NCI-H446 treated with DMSO at 0.1 percent for 48 hours (cell line): Measurements from ENCODE around the gene VWF.
"Not testable (repeated sequence)": the region's sequence is repeated elsewhere in the genome, so short reads cannot be mapped to it uniquely, and the experiment has no call there.

Experiments used
- DNase-seq: peaks from one replicate; lab custom pipeline; 2025; lab: John Stamatoyannopoulos, UW

The VWF gene

DNA sequence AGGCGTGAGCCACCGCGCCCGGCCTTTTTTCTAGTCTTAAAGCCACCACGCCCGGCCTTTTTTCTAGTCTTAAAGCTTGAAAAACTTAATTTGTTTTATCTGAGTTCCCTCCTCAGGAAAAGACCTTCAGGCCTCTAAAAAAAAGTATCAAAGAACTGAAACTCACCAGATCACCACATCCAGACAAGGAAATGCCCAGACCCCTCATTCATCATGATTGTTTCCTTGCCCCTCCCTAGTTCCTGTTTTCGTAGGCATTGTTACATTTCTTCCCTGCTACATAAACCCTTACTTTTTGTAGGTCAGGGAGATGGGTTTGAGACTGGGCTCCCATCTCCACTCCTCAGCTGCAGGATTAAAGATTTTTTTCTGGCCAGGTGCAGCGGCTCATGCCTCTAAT is 21.1 kb upstream of the VWF start:
- DNase-seq: no peak

DNA sequence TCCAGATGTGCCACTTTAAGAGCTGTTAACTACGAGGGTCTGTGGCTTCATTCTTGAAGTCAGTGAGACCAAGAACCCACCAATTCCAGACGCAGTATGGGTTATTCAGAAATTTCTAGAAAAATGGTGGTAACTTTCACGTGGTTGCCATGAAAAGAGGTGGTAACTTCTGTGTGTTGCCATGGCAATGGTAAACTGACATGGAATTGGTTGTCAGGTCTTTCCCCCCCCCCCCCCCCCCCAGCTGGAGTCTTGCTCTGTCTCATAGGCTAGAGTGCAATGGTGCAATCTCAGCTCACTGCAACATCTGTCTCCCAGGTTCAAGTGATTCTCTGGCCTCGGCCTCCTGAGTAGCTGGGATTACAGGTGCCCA is 18.8 kb upstream of the VWF start:
- DNase-seq: no peak

DNA sequence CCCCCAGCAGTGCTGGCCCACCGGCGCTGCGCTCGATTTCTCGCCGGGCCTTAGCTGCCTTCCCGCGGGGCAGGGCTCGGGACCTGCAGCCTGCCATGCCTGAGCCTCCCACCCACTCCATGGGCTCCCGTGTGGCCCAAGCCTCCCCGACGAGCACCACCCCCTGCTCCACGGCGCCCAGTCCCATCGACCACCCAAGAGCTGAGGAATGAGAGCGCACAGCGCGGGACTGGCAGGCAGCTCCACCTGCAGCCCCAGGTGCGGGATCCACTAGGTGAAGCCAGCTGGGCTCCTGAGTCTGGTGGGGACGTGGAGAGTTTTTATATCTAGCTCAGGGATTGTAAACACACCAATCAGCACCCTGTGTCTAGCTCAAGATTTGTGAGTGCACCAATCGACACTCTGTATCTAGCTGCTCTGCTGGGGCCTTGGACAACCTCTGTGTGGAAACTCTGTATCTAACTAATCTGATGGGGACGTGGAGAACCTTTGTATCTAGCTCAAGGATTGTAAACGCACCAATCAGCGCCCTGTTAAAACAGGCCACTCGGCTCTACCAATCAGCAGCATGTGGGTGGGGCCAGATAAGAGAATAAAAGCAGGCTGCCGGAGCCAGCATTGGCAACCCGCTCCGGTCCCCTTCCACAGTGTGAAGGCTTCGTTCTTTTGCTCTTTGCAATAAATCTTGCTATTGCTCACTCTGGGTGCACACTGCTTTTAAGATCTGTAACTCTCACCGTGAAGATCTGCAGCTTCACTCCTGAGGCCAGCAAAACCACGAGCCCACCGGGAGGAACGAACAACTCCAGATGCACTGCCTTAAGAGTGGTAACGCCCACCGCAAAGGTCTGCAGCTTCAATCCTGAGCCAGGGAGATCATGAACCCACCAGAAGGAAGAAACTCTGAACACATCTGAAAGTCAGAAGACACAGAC is 18.2 kb upstream of the VWF start:
- DNase-seq: not testable (repeated sequence)

DNA sequence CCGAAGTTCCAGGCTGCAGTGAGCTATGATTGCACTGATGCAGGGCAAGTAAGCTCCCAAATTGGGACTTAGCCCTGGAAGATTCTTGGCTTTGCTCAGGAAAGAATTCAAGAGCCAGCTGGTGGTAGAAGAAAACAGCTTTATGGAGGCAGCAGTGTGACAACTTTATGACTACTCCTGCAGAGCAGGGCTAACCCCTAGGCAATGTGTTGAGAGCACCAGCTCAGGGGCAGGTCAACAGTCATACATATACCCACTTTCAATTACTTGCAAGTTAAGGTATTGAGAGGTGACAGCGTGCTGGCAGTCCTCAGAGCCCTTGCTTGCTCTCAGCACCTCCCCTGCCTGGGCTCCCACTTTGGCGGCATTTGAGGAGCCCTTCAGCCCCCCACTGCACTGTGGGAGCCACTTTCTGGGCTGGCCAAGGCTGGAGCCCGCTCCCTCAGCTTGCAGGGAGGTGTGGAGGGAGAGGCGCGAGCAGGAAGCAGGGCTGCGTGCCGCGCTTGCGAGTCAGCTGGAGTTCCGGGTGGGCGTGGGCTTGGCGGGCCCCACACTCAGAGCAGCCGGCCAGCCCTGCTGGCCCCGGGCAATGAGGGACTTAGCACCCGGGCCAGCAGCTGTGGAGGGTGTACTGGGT is 17.4 kb upstream of the VWF start:
- peak; percentile 57 for DNase-seq

DNA sequence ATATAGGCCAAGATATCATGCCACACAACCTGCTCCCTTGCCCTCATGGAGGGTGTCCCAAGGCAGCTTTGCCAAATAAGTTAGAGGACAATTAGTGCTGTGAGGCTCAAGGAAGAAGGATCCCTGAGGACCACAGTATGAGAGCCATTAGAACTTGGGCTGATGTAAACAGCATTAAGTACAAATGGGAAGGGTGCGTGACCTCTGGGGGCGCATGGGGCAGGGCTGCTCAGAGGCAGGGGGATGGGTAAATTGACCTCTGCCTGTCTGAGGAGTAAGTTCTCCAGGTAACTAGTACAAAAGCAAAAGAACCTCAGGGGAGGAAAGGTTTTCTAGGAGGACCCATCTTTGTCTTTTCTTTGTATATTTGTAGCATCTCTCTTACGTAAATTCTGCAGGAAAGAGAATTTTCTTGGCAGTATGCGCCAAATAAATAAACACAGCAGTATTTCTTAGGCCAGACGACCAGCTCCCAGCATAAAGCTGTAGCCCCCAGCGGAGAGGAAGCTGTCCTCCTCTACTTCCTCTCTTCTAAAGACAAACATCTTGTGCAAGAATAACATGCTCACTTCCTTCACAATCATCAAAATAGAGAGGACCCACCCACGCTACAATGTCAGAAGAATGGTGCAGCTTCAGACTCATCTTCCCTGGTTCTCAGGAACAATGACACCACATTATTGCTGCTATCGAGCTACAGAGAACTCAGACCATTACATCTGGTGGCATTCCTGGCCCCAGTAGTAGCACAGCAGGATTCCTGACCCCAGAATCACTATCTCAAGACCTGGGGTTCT is 16.4 kb upstream of the VWF start:
- DNase-seq: no peak

DNA sequence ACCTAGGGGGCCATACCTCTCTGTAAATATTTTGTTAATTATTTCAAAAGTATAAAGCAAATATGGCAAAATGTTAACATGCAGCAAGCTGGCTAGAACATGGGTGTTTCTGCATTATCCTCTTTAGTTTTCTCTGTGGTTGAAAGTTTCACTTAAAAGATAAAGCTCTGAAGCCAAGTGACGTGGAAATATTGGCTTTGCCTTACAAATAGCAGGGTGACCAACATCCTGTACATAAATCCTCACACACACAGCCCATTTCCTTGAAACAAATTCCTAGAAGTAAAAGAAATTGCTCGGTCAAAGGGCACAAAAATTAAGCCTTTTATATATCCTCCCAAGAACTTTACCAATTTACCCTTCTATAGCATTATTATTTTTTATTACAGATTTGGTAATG is 10.6 kb upstream of the VWF start:
- no peak for DNase-seq

DNA sequence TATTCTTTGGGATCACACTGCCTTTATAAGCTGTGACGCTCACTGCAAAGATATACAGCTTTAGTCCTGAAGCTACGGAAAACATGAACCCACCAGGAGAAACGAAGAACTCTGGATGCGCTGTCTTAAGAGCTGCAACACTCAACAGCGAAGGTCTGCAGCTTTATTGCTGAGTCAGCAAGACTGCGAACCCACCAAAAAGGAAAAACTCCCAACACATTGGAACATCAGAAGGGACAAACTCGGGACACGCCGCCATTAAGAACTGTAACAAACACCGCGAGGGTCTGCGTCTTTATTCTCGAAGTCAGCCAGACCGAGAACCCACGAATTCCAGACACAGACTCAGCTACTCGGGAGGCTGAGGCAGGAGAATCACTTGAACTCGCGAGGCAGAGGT is 9.2 kb upstream of the VWF start:
- DNase-seq: no peak

DNA sequence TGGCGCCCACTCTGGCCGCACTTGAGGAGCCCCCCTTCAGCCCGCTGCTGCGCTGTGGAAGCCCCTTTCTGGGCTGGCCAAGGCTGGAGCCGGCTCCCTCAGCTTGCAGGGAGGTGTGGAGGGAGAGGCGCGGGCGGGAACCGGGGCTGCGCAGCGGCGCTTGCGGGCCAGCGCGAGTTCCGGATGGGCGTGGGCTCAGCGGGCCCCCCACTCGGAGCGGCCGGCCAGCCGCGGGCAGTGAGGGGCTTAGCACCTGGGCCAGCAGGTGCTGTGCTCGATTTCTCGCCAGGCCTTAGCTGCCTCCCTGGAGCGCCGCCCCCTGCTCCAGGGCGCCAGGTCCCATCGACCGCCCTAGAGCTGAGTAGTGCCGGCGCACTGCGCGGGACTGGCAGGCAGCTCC is 8.0 kb upstream of the VWF start:
- DNase-seq: no peak

DNA sequence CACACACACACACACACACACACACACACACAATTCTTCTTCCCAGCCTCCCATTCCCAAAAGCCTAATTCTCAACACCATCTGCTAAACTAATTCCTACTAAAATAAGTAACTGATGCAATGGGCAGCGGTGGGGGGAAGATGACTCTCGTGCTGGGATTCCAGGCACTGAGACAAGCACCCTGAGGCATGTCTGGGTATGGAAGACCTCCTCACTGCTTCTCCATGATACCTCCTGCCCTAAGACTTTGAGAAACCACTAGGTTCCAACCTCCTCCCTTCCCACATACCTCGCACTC is 789 bp upstream of the VWF start:
- peak; percentile 73 for DNase-seq

DNA sequence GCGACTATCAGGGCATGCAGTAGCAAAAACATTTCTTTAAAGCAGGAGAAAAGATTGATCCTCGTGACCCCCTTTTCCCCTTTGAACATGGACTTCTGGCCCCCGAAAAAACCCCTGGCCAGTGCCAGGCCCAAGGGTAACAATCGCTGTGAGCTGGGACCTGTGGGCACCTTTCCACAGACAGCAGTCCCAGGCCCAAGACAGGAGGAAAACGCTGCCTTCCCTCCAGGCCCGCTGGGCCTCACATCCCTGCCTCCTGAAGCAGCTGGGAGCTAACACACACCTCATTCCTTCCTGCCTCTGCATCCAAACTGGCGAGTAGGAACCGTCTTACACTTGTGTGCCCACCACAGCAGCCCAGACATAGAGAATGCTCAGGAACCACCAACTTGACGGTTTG is 1.2 kb downstream of the VWF start:
- DNase-seq: no peak

DNA sequence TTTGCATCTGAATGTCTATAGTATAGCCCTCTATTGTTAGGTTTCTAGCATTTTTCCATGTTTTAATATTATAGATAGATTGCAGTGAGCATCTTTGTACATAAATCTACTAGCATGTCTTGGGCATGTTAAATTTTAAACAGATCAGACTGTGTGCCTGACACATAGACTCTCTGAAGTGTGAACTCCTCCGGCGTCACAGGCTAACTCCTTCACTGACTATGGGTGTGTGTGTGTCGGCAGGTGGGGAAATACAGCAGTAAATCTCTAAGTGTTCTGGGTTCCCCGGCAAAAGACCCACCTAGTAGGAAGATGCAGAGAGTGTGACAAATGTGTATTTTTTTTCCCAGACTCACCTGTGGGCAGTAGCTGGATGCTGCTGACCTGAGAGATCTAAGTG is 2.3 kb downstream of the VWF start:
- no peak for DNase-seq

DNA sequence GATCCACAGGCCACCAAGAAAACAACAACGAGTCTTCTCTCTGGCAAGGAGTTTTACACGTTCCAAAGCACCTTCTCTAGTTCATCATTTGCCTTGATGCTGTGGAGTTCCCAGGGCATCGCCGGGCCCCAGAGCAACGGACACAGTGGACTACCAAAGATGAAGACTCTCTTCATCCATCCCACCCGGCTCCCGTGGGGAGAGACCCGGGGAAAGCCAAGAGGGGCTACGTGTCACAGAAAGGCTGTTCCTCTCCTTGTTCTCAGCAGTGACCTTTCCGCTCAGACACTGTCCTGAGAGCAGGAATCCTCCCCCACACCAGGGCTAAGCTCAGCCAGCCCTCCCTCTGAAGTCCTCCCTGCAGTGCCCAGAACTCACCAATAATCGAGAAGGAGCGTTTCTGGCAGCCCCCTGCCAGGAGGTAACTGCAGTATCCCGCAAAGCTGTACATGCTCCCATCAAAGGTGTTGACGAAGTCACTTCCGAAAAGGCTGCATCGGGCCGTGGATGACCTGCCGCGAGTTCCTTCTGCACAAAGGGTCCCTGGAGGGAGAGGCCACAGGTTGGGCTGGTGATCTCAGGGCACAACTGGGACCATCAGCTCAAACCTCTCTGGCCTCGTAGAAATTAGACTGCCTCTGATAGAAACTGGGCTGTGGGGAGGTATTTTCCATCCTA is 3.5 kb downstream of the VWF start:
- DNase-seq: no peak

DNA sequence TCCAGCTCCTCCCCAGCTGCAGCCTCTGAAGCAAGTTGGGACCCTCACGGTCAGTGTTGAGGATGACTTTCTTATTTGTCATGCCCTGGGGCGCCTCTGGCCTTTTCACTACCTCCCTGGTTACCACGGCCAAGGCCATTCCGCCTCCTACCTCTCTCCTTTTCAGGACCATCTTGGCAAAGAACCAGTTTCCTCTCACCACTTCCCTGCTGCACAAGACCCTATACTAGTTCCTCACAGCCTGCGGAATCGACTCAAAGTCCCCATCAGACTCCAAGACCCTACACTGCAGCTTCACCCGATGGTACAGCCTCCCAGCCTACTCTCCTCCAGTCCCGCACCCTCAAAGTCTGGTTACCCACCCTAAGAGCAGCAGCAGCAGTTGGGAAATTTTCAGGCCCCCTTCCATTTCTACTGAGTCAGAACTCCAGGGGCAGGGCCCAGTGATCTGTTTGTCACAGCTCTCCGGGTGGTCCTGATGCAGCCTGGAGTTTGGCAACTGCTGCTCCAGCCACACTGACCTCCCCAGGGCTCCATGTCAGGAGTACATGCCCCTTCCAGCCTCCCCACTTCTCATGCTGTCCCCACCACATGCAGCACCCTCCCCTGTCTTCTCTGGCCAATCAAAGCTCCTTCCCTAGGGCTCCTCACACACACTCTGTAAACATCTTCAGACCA is 5.4 kb downstream of the VWF start:
- DNase-seq: no peak

DNA sequence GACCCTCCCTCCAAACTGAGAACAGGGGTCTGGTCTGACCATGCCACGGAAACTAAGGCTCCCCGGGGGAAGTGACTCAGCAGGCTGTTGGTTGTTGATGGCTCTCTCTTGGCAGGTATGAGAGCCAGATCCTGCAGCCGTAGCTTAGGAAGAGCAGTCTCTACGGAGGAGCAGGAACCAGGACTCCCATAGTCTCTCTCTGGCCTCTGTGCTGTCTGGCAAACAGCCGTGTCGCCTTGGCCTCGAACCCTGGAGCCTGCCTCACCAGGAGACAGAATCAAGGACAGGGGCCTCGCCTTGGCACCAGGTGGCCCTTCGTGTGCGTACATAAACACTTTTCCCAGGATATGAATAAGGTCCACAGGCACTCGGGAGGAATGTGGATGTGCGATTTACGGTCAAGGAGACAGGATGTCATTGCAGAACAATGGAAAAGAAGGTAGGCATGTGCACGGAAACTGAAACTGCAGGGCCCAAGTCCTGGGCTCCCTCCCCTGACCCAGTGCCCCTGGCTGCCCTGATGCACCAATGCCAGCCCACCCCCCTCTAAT is 7.9 kb downstream of the VWF start:
- DNase-seq: no peak

DNA sequence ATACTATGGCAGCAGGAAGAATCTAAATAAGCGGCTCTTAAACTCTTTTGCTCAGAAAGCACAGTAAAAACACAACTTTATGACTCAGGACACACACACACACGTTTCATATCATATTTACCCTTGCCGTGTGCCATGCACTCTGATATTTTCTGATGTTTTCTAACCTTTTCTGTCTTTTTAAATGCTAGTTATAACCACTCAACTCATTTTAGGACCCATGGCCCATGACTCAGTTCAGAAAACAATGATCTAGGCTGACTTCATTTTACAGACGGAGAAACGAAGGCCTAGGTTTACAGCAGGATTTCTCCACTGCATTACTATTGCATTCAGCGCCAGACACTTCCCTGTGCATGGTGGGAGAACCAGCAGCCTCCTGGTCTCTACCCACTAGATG is 9.1 kb downstream of the VWF start:
- DNase-seq: no peak

DNA sequence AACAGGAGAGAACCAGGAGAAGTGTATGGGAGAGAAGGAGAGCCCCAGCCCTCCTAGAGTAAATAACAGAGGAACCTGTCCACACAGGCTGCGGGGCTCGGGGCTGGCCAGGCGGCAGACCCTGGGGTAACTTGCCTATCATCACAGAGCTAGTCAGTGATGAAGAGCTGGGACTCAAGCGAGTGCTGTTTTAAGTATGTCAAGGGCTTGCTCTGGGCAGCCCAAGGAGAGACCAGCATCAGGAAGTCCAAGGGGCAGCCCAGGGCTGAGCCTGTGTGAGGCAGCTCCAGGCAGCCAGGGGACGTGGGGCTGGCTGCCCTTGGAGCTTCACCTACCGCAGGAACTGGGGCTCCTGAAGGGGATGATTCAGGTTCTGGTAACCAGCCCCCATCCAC is 10.0 kb downstream of the VWF start:
- no peak for DNase-seq

DNA sequence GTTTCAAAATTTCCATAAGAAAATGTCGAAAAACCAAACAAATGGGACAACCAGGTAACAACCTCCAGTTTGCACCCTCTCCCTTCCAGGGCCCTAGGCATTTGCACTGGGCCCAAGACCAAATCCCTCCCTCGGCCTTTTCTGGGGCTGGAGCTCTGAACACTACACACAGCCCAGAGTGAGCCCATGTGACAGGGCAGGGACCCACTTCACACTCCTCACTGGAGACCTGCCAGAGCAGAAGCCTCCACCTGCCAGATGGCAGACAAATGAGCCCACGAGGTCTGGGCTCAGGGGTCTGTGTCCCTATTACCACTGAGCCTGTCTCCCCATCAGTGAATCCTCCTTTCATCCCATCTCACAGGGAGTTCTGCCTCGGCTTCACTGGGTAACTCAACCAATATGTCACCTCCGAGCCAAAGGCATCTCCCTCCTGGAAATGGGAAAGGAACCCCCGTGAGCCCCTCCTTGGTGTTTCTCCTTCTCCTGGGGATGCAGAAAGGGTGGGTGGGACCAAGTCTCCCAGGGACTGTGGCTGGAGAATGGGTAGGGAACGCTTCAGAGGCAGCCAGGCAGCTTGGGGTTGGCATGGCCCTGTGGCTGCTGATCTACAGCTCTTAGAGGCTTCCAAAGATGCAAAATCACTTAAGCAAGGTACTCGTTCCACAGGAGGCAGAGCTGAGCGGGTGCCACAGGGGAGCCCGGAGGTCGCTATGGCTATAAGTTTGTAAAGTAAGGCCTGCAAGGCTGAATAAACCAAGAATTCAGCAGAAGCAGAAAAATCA is 10.6 kb downstream of the VWF start:
- DNase-seq: peak; percentile 53

DNA sequence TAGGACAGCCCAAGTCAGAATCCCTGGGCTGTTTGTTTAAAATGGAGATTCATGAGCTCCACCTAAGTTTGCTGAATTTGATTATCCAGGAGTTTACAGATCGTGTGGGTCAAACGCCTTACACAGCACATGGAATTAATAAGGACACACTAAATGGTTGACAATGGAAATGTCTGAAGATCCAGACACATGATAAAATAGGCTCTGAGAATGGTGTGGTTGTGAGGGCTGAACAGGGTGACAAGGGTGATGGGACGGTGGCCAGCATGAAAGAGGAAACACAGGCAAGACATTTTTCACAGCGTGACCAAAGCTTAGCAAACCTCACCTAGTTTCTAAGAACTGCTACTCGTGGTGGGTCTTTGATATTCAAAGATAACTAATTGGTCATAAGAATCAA is 12.5 kb downstream of the VWF start:
- no peak for DNase-seq

DNA sequence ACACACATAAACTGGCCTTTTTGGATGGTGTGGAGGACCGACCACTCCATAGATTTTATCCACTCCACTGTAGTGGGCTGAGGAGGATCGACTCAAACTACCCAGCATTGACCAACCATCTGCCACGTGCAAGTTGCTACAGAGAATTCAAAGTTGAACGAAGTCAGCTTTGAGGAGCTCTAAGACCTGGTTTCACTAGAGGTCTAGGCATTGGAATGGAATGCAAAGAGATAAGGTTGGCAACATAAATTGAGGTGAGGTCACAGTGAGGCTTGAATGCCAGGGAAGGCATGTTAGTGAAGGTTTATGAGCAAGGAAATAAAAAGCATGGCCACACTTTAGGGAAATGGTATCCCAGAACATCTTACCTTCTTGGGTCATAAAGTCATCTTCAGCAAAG is 14.5 kb downstream of the VWF start:
- DNase-seq: no peak

DNA sequence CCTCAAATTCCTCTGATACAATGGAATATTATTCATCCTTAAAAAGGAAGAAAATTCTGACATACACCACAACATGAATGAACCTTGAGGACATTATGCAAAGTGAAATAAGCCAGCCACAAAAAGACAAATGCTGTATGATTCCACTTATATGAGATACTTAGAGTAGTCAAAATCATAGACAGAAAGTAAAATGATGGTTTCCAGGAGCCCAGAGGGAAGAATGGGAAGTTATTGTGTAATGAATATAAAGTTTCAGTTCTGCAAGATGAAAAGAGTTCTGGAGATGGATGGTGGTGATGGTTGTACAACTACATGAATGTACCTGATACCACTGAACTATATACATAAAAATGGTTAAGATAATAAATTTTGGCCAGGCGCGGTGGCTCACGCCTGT is 18.3 kb downstream of the VWF start:
- DNase-seq: no peak

DNA sequence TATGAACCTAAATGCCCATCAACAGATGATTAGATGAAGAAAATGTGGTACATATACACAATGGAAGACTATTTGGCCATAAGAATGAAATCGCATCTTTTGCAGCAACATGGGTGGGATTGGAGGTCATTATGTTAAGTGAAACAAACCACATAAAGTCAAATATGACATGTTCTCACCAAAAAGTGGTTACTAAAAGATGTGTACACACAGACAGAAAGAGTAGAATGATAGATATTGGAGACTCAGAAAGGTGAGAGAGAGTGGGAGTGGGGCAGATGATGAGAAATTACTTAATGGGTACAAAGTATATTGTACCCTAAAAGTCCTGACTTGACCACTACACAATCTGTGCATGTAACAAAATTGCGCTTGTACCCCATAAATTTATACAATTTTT is 19.6 kb downstream of the VWF start:
- DNase-seq: no peak
